GM18858 (cell line): ENCODE results near the gene SETD3.

Source experiments
- ATAC-seq: cut with Tn5 transposase; IDR thresholded peaks from one replicate; pipeline ENCODE4 v1.9.1; 2021; ENCODE audit not compliant: unreplicated experiment

The SETD3 gene

GRCh38 chr14:99516871-99517642 lies 36.4 kb upstream of the SETD3 start:
- ATAC-seq = no peak

- ATAC-seq = no peak
Observed at GRCh38 chr14:99516156-99516870, 35.7 kb upstream of the SETD3 start.

GRCh38 chr14:99515301-99516155 lies 34.9 kb upstream of the SETD3 start:
- ATAC-seq = no peak

GRCh38 chr14:99514552-99515300 lies 34.1 kb upstream of the SETD3 start:
- no peak for ATAC-seq

- no peak for ATAC-seq
Observed at GRCh38 chr14:99513946-99514551, 33.4 kb upstream of the SETD3 start.

GRCh38 chr14:99513183-99513694 lies 32.6 kb upstream of the SETD3 start:
- ATAC-seq = no peak

GRCh38 chr14:99512571-99513182 lies 32.0 kb upstream of the SETD3 start:
- no peak for ATAC-seq

GRCh38 chr14:99512110-99512449 lies 31.4 kb upstream of the SETD3 start:
- no peak for ATAC-seq

- ATAC-seq = no peak
Observed at GRCh38 chr14:99511421-99512109, 30.9 kb upstream of the SETD3 start.

GRCh38 chr14:99510556-99511139 lies 30.0 kb upstream of the SETD3 start:
- no peak for ATAC-seq

GRCh38 chr14:99509871-99510555 lies 29.4 kb upstream of the SETD3 start:
- ATAC-seq = no peak

GRCh38 chr14:99508896-99509629 lies 28.4 kb upstream of the SETD3 start:
- ATAC-seq = no peak

GRCh38 chr14:99507860-99508640 lies 27.4 kb upstream of the SETD3 start:
- ATAC-seq = no peak

GRCh38 chr14:99506276-99506675 lies 25.6 kb upstream of the SETD3 start:
- no peak for ATAC-seq

- ATAC-seq = no peak
Observed at GRCh38 chr14:99505089-99505488, 24.4 kb upstream of the SETD3 start.

GRCh38 chr14:99503848-99504453 lies 23.3 kb upstream of the SETD3 start:
- ATAC-seq = no peak
